AML-193 (cell line): ENCODE results near the gene NPIPB8.
"Not testable (repeated sequence)": the region's sequence is repeated elsewhere in the genome, so short reads cannot be mapped to it uniquely, and the experiment has no call there.

Experiments
- DNase-seq, 2 experiments: peaks; one replicate each; lab custom pipeline; 2025; lab: John Stamatoyannopoulos, UW

Gene NPIPB8

DNA sequence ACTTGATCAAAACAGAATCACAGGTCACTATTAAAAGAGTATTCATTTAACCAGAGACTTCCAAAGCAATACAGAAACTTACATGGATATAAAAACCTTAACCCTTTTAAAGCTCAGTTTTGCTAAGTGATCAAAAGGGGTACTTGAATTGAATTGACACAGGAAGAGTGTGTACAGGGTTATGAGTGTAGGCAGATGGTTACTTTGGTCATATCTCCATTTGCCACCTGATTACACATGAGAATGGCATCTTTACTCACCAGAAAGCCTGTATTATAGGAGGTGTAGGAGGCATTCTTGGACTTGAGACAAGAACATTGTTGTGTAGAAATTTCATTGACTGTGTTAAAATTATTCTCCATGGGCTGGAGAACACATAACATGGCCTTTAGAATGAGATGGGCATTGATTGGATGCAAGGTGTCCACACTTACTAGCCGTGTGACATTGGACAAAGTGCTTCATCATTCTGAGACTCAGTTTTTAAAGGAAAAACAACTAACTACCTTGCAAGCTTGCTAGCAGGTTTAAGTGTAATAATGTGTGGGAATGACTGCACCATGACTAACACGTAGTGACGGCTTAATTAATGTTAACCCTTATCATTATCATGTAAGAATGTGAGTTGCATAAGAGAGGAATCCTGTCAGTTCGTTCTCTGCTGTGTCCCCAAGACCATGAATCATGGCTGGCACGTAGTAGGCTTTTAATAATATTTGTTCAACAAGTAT, 1.6 kb upstream of the NPIPB8 start:
- DNase-seq: not testable (repeated sequence)

DNA sequence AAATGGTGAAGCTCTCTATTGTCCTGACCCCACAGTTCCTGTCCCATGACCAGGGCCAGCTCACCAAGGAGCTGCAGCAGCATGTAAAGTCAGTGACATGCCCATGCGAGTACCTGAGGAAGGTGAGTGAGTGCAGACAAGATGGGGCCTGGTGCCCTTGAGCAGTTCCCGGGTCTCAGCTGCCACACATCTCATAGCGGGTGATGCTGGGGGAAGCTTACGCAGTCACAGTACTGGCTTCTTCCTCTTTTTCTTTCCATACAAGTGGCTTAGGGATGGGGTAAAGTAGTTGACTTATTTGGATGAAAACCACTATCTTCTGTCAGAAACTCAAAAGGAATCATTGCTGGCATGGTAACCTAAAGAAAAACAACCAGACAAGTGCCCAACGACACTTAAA, 494 bp downstream of the NPIPB8 start:
- DNase-seq: not testable (repeated sequence)

DNA sequence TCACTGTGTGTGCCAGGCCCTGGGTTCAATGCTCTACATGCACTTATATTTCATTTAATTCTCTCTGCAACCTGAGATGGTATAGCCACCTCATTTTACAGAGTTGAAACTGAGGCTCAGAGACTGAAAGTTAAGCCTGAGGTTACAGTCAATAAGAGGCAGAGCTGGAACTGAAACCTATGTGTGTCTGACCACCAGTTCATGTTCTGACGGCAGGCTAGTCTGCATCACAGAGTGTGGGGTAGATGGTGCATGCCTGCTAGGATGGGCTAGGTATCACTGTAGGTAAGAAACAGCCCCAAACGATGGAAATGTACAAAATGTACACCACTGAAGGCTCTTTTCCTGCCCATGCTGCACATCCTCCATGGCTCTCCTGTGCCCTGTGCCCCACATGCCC, 2.1 kb downstream of the NPIPB8 start:
- DNase-seq: not testable (repeated sequence)

DNA sequence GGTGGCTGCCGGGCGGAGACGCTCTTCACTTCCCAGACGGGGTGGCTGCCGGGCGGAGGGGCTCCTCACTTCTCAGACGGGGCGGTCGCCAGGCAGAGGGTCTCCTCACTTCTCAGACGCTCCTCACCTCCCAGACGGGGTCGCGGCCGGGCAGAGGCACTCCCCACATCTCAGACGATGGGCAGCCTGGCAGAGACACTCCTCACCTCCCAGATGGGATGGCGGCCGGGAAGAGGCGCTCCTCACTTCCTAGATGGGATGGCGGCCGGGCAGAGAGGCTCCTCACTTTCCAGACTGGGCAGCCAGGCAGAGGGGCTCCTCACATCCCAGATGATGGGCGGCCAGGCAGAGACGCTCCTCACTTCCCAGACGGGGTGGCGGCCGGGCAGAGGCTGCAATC, 28.4 kb downstream of the NPIPB8 start:
- DNase-seq: not testable (repeated sequence)

DNA sequence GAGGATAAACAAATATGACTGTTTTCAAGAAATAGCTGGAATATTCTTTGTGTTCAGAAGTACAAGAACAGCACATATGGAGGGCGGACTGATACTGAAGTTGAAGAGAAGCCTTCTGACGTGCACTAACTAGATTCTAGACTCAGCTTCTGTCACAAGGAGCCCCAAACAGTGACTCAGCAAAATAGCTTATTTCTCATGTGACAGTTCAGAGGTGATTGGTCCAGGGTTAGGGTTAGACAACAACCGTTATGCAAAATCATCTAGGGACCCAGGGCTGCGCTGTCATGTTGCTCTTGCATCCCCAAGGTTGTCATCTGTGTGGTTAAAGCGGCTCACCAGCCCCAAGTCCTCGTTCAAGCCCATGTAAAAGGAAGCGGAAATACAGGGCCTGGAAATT, 29.6 kb downstream of the NPIPB8 start:
- DNase-seq: not testable (repeated sequence)

DNA sequence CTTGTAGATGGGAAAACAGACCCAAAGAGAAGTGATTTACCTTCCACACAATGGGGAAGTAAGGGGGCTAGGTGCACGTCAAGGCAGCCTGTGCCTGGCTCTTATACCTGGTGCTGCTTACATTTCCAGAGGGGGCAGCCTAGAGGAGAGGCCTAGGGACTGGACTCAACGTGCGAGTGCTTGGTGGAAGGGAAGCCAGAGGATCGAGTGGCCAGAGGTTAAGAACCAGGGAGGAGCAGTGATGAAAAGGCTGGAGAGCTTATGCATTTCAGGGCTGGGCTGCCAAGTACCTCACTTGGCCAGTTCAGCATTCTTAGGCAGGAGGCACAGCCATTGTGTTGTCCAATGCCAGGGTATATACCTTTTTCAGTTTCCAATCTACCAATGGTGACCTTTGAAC, 30.3 kb downstream of the NPIPB8 start:
- not testable (repeated sequence) for DNase-seq

DNA sequence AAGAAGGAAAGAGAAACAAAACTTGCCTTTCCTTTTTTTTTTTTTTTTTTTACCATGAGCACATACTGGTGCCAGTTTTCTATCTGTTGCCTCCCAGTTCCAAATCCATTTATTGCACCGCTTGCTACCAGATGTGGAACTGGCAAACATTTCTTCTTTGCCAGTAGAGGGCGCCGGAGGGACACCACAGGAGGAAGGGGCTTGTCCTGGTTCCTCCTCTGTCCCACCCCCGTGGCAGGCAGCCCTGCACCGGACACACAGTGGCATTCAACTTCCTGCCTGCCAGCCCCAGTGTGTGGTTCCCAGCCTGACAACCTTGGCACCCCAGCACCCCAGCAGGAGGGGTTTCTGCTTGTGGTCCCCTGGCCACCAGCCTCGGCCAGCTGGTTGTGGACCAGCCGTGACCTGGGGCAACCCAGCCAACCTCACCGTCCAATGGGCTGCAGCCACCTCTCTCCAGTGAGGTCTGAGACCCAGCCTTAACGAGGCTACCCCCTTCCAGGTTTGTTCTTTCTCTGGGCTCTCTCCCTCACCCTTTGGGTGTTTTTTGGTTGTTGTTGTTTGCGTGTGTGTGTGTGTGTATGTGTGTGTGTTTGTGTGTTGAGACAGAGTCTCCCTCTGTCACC, 50.6 kb downstream of the NPIPB8 start:
- DNase-seq: not testable (repeated sequence)

DNA sequence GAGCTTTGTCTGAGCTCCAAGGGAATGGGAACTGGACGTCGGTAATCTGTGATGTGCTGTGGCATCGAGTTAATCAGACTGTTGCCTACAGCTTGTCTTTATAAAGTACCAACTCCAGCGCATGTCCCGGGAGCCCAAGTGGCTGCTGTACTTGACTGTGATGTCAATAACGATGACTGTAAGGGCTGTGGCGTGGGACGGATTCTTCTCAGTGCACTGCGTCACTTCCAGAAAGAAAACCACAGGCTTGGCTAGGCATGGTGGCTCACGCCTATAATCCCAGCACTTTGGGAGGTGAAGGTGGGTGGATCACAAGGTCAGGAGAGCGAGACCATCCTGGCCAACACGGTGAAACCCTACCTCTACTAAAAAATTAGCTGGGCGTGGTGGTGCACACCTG, 51.6 kb downstream of the NPIPB8 start:
- DNase-seq: not testable (repeated sequence)

DNA sequence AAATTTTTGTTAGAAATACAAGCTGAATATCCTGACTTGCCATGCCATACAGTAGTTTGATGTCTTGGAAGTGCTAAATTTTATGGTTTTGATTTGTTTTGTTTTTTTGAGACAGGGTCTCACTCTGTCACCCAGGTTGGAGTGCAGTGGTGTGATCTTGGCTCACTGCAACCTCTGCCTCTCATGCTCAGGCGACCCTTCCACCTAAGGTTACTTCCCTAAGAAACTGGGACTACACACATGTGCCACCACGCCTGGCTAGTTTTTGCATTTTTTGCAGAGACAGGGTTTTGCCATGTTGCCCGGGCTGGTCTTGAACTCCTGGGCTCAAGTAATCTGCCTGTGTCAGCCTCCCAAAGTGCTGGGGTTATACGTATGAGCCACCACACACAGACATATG, 53.9 kb downstream of the NPIPB8 start:
- DNase-seq: not testable (repeated sequence)

DNA sequence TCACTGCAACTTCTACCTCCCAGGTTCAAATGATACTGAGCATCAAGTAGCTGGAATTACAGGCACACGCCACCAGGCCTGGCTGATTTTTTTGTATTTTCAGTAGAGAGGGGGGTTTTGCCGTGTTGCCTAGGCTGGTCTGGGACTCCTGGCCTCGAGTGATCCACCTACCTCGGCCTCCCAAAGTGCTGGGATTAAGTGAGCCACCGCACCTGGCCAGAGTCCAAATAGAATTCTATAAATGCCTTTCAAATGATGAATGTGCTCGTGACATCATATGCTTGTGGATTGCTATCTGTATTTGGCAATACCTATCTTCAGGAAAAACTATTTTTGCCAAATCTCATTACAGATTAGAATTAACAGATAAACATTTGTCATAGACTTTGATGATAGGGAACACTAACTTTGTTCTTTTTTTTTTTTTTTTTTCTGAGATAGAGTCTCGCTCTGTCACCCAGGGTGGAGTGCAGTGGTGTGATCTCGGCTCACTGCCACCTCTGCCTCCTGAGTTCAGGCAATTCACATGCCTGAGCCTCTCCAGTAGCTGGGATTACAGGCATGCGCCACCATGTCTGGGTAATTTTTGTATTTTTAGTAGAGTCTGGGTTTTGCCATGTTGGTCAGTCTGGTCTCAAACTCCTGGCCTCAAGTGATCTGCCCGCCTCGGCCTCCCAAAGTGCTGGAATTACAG, 55.5 kb downstream of the NPIPB8 start:
- DNase-seq: not testable (repeated sequence)

DNA sequence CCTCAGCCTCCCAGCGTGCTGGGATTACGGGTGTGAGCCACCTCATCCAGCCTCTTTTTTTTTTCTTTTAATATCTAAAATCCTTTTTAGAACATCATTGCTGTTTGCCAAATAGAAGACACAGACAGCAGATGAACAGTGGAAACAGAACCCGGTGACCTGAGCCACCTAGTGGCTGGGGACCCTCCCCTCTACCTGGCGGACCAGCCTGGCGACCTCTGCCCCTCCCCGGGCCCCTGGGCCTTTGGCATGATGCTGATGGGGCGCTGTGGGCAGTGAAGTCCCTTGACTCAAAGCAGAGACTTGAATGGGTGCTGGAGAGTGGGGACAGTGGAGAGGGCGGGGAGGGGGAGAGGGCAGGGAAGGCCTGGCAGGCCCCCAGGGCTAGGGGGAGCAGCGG, 61.9 kb downstream of the NPIPB8 start:
- not testable (repeated sequence) for DNase-seq

DNA sequence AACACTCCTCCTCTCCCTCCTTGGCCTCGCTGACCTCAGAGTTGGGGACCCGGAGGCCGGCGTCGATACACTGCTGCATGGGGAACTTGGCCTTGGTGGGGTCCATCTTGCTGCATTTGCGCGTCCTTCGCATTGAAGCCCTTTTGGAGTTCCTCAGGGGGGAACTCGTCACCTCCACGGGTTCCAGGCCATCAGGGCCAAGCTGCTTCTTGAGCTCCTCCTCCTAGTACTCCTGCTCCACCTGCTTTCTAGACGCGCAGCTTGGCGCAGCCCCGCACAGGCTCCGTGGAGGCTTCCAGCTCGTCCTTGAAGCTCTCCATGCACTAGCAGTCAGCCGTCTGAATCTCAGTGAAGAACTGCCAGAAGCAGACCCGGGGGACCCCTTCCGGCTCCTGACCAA, 62.5 kb downstream of the NPIPB8 start:
- not testable (repeated sequence) for DNase-seq

DNA sequence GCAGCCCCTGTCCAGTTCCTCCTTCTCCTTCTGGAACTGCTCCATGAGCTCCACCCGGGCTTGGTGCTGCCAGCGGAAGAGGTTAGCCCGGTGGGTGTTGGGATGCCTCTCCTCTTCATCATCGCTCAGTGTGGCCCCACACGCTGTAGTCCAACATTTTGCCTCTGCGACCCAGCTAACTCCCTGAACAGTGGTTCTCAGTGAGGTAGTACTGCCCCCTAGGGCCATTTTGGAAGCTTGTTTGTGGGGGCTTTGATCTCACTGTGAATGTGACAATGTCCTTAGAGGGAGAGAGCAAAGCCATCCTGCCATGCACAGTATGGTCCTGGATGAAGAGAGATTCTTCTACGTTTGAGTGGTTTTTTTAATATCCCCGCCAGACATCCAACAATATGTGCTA, 63.5 kb downstream of the NPIPB8 start:
- not testable (repeated sequence) for DNase-seq

DNA sequence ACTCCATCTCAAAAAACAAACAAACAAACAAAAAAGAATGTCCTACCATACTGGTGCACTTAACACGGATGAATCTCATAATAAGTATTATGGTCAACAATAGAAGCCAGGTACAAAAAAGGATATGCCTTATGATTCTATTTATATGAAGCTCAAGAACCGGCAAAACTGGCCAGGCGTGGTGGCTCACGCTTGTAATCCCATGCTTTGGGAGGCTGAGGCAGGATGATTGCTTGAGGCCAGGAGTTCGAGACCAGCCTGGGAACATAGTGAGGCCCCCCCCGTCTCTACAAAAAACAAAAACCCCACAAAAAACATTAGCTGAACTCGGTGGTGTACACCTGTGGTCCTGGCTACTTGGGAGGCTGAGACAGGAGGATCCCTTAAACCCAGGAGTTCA, 66.4 kb downstream of the NPIPB8 start:
- DNase-seq: not testable (repeated sequence)
